Activated CD4-positive, alpha-beta T cell treated with anti-CD3 and anti-CD28 coated beads, Interleukin-2, Interleukin-4, amounts not matched to agents 100 ng/mL and 50 ng/mL, durations not matched to agents 16 hours and 8 hours (primary cell): ENCODE results near the gene FNBP1.

Experiments used
- DNase-seq: peaks from one replicate; pipeline ENCODE4 v3.0.0-alpha.2; 2020; ENCODE audit warnings: low spot score

Gene FNBP1

DNA sequence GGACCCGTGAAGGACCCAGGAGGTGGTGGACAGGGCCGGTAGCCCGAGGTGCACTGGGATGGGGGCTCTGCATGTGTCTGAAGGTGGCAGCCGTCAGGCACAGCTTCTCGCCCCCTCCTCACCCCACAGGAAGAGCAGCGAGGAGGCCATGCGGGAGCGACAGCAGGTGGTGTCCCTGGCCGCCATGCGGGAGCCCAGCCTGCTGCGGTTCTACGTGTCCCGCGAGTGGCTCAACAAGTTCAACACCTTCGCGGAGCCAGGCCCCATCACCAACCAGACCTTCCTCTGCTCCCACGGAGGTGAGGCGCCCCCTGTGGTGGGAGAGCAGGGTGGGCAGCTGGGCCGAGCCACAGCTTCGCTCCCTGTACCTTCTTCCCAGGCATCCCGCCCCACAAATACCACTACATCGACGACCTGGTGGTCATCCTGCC, 167.8 kb downstream of the FNBP1 start:
- DNase-seq = no peak

DNA sequence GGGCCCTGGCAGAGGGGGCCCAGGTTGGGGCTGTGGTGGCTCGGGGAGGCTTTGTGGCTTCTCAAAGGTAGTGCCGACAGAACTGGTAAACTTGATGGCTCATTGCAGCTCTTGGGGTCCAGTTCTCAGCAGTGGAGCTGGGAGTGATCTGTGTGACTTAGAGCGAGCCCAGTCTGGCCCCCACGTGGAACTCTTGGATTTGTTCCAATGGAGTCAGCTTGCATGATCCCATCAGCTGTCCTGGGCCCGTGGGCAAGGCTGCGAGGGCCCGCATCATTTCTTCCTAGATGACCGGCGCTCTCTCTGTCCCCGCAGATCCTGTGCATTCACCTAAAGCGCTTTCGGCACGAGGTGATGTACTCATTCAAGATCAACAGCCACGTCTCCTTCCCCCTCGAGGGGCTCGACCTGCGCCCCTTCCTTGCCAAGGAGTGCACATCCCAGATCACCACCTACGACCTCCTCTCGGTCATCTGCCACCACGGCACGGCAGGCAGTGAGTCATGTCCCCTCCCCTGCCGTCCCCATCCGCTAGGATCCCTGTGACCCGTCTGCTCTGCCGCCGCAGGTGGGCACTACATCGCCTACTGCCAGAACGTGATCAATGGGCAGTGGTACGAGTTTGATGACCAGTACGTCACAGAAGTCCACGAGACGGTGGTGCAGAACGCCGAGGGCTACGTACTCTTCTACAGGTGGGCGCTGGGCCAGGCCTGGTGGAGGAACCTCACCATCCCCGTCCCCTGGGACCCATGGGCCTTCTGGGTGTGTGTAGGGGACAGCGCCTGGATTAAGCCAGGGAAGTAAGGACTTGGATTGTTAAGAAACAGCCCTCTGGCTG, 168.5 kb downstream of the FNBP1 start:
- DNase-seq = no peak

GRCh38 chr9:129873563-129874190, 169.3 kb downstream of the FNBP1 start:
- DNase-seq = no peak

DNA sequence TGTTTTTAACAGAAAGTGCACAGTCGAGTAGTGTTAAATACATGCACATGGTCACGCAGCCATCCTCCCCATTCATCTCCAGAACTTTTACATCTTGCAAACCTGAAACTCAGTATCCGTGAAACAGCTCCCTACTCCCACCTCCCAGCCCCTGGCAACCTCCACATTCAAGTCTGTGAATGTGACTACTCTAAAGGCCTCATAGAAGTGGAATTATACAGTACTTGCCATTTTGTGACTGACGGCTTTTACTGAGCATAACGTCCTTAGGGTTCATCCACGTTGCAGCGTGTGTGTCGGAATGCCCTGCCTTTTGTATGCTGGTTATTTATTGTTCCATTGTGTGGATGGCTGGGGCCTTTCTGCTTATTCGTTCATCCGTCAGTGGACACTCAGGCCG, 171.9 kb downstream of the FNBP1 start:
- no peak for DNase-seq

- DNase-seq = no peak
Observed at GRCh38 chr9:129869585-129870501, 173.1 kb downstream of the FNBP1 start.

- DNase-seq = peak; percentile 90
Observed at GRCh38 chr9:129868872-129869486, 174.0 kb downstream of the FNBP1 start.

DNA sequence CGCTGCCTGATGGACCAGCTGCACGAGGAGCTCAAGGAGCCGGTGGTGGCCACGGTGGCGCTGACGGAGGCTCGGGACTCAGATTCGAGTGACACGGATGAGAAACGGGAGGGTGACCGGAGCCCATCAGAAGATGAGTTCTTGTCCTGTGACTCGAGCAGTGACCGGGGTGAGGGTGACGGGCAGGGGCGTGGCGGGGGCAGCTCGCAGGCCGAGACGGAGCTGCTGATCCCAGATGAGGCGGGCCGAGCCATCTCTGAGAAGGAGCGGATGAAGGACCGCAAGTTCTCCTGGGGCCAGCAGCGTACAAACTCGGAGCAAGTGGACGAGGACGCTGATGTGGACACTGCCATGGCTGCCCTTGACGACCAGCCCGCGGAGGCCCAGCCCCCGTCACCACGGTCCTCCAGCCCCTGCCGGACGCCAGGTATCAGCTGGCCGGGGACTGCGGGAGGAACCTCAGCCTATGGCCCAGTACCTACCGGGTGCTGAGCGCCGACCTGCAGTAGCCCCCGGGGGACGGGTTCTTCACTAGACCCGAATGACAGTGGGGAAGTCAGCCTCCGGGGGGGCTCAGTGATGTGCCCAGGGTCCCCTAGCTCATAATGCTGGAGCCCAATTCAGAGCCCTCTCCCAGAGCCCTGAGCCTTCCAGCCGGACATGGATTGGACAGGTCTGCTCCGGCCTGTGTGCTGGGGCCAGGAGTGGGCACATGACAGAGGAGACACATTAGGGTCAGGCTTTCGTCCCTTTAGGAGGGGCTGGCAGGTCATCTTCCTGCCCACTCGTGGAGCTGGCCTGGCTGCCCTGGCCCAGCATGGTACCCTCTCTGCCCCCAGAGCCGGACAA, 174.7 kb downstream of the FNBP1 start:
- DNase-seq = no peak

GRCh38 chr9:129867136-129868022, 175.6 kb downstream of the FNBP1 start:
- no peak for DNase-seq

- DNase-seq = peak; percentile 37
Observed at GRCh38 chr9:129866394-129867135, 176.4 kb downstream of the FNBP1 start.

DNA sequence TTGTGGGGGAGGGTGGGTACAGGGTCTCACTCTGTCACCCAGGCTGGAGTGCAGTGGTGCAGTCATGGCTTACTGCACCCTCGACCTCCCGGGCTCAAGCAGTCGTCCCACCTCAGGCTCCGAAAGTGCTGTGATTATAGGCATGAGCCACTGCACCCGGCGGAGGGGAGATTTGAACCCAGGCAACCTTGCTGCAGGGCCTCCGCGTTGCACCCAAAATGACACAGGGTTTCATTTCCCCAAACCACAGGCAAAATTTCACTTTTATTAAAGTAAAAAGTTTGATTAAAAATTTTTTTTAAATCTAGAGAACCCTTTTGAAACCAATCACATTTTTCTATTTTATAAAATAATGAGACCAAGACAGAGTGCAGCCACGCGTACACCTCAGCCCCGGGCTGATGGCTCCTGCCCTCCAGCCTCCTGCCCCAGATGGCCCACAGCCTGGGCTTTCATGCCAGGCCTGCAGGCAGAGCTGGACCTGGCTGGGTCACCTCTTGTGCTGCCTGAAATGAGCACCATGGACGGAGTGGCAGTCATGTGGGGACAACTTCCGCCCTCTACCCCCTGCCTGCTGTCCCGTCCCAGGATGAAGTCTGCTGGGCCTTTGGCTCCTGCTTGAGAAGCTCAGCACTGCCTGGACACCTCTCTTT, 177.2 kb downstream of the FNBP1 start:
- DNase-seq = no peak

- peak; percentile 76 for DNase-seq
Observed at GRCh38 chr9:129864991-129865647, 177.9 kb downstream of the FNBP1 start.

GRCh38 chr9:129863059-129863690, 179.8 kb downstream of the FNBP1 start:
- DNase-seq = peak; percentile 90

DNA sequence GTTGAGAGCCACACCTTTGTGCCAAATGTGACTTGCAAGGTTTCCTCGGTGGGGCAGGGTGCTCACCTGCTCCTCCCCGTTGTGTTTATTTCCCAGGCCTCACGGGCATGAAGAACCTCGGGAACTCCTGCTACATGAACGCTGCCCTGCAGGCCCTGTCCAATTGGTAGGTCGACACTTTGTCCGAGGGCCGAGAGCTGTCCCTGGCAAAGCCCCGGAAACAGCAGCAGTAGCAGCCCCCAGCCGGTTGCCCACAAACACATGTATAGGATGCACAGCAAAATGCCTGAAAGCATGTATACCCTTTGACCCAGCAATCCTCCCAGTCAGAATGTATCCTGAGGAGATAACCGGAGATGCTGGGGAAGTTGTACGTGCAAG, 181.6 kb downstream of the FNBP1 start:
- no peak for DNase-seq

GRCh38 chr9:129860653-129861446, 182.1 kb downstream of the FNBP1 start:
- DNase-seq = peak; percentile 50

- DNase-seq = no peak
Observed at GRCh38 chr9:129858167-129858962, 184.6 kb downstream of the FNBP1 start.

- DNase-seq = no peak
Observed at GRCh38 chr9:129857207-129857606, 185.8 kb downstream of the FNBP1 start.
